GM23338 (cell line): ENCODE results near the gene GDPD5.

Source experiments
- CTCF ChIP-seq, 2 experiments: fragments of 200-600 bp in 1 of 2; sonication (generic) in 1 of 2; conservative IDR thresholded peaks; 2 replicates each; pipeline versions ENCODE4 v1.5.1 to v1.6.1; 2016 to 2017; ENCODE audit warnings: antibody characterized with exemption in 2 of 2, low read depth in 2 of 2, mild to moderate bottlenecking in 2 of 2, moderate library complexity in 1 of 2
- EZH2 ChIP-seq: fragments of 200-600 bp; sonication (generic); IDR thresholded peaks from one replicate; pipeline ENCODE4 v1.8.0; 2017; ENCODE audit warnings: antibody characterized with exemption, mild to moderate bottlenecking, low read depth; ENCODE audit not compliant: unreplicated experiment
- EZH2phosphoT487 ChIP-seq: fragments of 200-600 bp; sonication (generic); IDR thresholded peaks from one replicate; pipeline ENCODE4 v1.8.1; 2018; ENCODE audit warnings: antibody characterized with exemption; ENCODE audit not compliant: unreplicated experiment
- JUNB ChIP-seq: IDR thresholded peaks from one replicate; pipeline ENCODE4 v1.6.1; 2016; ENCODE audit warnings: antibody characterized with exemption; ENCODE audit not compliant: unreplicated experiment
- NANOG ChIP-seq: IDR thresholded peaks from 2 replicates; pipeline ENCODE4 v1.6.1; 2016; ENCODE audit warnings: antibody characterized with exemption, borderline replicate concordance
- POLR2AphosphoS5 ChIP-seq: IDR thresholded peaks from 2 replicates; pipeline ENCODE4 v1.6.1; 2016; ENCODE audit warnings: antibody characterized with exemption, low read depth
- REST ChIP-seq: IDR thresholded peaks from one replicate; pipeline ENCODE4 v1.6.1; 2018; ENCODE audit warnings: antibody characterized with exemption; ENCODE audit not compliant: unreplicated experiment

GRCh38 chr11:75413864-75414263 lies 111.9 kb downstream of the GDPD5 start:
- TF ChIP-seq REST: no peak
- TF ChIP-seq NANOG: no peak
- no peak for TF ChIP-seq CTCF (conservative IDR thresholded peaks at IDR 0.05; ENCODE audit: low read depth in 2 of 2)
- no peak for TF ChIP-seq EZH2
- no peak for TF ChIP-seq EZH2phosphoT487
- TF ChIP-seq POLR2AphosphoS5: no peak
- no peak for TF ChIP-seq JUNB
